Epithelial cell of prostate (primary cell): ENCODE data around the gene RACK1.

Experiments
- DNase-seq: peaks from one replicate; pipeline ENCODE4 v3.0.0-alpha.2; 2011; ENCODE audit warnings: low read depth, low spot score
- H3K27ac ChIP-seq: fragments of 450-650 bp; 2 replicates; pipeline ENCODE4 v1.5.1; 2017; ENCODE audit warnings: mild to moderate bottlenecking

RACK1 gene

GRCh38 chr5:181199881-181200638 is 43.6 kb downstream of the RACK1 start:
- DNase-seq: no peak
- no peak overlapping the region for H3K27ac ChIP-seq

- H3K27ac ChIP-seq: no peak overlapping the region
- DNase-seq: no peak
Measured at GRCh38 chr5:181198905-181199519, 44.7 kb downstream of the RACK1 start.

- no peak for DNase-seq
- no peak overlapping the region for H3K27ac ChIP-seq
Measured at GRCh38 chr5:181198106-181198685, 45.5 kb downstream of the RACK1 start.

- no peak for DNase-seq
- no peak overlapping the region for H3K27ac ChIP-seq
Measured at GRCh38 chr5:181197326-181197951, 46.3 kb downstream of the RACK1 start.

GRCh38 chr5:181195249-181195761 is 48.4 kb downstream of the RACK1 start:
- H3K27ac ChIP-seq: no peak overlapping the region
- DNase-seq: no peak

- no peak overlapping the region for H3K27ac ChIP-seq
Measured at GRCh38 chr5:181194489-181195248, 49.0 kb downstream of the RACK1 start.

GRCh38 chr5:181193656-181194055 is 50.0 kb downstream of the RACK1 start:
- H3K27ac ChIP-seq: no peak overlapping the region
- DNase-seq: no peak

More at GRCh38 chr5:181194489-181195248, 49.0 kb downstream of the RACK1 start:
- DNase-seq: no peak

GRCh38 chr5:181192337-181193046 is 51.2 kb downstream of the RACK1 start:
- peak overlapping the region; percentile 66 for H3K27ac ChIP-seq

GRCh38 chr5:181191526-181192336 is 52.0 kb downstream of the RACK1 start:
- DNase-seq: no peak
- H3K27ac ChIP-seq: peak overlapping the region; percentile 66

More at GRCh38 chr5:181192337-181193046, 51.2 kb downstream of the RACK1 start:
- DNase-seq: no peak

- peak overlapping the region; percentile 66 for H3K27ac ChIP-seq
- no peak for DNase-seq
Measured at GRCh38 chr5:181190711-181191525, 52.8 kb downstream of the RACK1 start.

GRCh38 chr5:181189962-181190710 is 53.6 kb downstream of the RACK1 start:
- no peak overlapping the region for H3K27ac ChIP-seq
- DNase-seq: no peak

GRCh38 chr5:181189363-181189961 is 54.2 kb downstream of the RACK1 start:
- H3K27ac ChIP-seq: peak overlapping the region; percentile 65
- no peak for DNase-seq

- DNase-seq: no peak
- peak overlapping the region; percentile 65 for H3K27ac ChIP-seq
Measured at GRCh38 chr5:181188700-181189362, 54.9 kb downstream of the RACK1 start.

- H3K27ac ChIP-seq: peak overlapping the region; percentile 65
Measured at GRCh38 chr5:181187500-181188213, 56.0 kb downstream of the RACK1 start.

GRCh38 chr5:181186986-181187499 is 56.7 kb downstream of the RACK1 start:
- DNase-seq: no peak
- no peak overlapping the region for H3K27ac ChIP-seq

More at GRCh38 chr5:181187500-181188213, 56.0 kb downstream of the RACK1 start:
- DNase-seq: no peak
